SK-N-SH (cell line): Measurements from ENCODE around the gene BCL11A. TPM values are rescaled to one million over a fixed set of nuclear protein-coding genes. Genes with fewer than 3 reads are reported as not detected.

Experiments
- CTCF ChIA-PET: fragments of 300-600, 350-600 bp; formaldehyde crosslinking; extraction: SDS; loops from one replicate; lab custom pipeline; 2021; lab: Yijun Ruan, JAX
- POLR2A ChIA-PET: fragments of 350-600 bp; sonication (Branson Sonifier 250); formaldehyde crosslinking; extraction: SDS; loops from one replicate; lab custom pipeline; 2020; ENCODE audit warnings: antibody characterized with exemption, inconsistent platforms; lab: Yijun Ruan, JAX
- DNase-seq: peaks from one replicate; pipeline ENCODE4 v3.0.0; 2012
- H2AFZ ChIP-seq: fragments of 200-600 bp; sonication (generic); 2 replicates; pipeline ENCODE4 v1.8.1; 2016; ENCODE audit warnings: antibody characterized with exemption, mild to moderate bottlenecking, low read depth
- H3F3A ChIP-seq: fragments of 200-600 bp; sonication (generic); replicated peaks from 2 replicates; pipeline ENCODE3; 2016; ENCODE audit warnings: antibody characterized with exemption, mild to moderate bottlenecking; ENCODE audit not compliant: insufficient read depth
- H3K27ac ChIP-seq, 2 experiments: fragments of 200-500 bp in 1 of 2; fragments of 200-600 bp in 1 of 2; sonication (Bioruptor generic) in 1 of 2; sonication (generic), shearing (Covaris generic) in 1 of 2; 2 replicates each; pipeline versions ENCODE4 v1.5.1 to v1.6.1; 2014 to 2016; ENCODE audit warnings: low read depth in 2 of 2, inconsistent platforms in 1 of 2, low read length in 1 of 2, mild to moderate bottlenecking in 1 of 2, mixed read lengths in 1 of 2
- H3K27me3 ChIP-seq: fragments of 200-600 bp; sonication (generic), shearing (Covaris generic); 2 replicates; pipeline ENCODE4 v1.6.1; 2016; ENCODE audit warnings: mixed run types; ENCODE audit not compliant: insufficient read depth
- H3K36me3 ChIP-seq, 2 experiments: fragments of 200-500 bp in 1 of 2; fragments of 200-600 bp in 1 of 2; sonication (Bioruptor generic) in 1 of 2; sonication (generic) in 1 of 2; replicated peaks in 1 of 2; 2 replicates each; pipeline versions ENCODE3 to v1.5.1; 2014 to 2016; ENCODE audit warnings: low read length in 1 of 2, mild to moderate bottlenecking in 1 of 2; ENCODE audit not compliant: insufficient read depth in 2 of 2, control insufficient read depth in 1 of 2
- H3K4me1 ChIP-seq, 2 experiments: fragments of 200-500 bp in 1 of 2; fragments of 200-600 bp in 1 of 2; sonication (Bioruptor generic) in 1 of 2; sonication (generic), shearing (Covaris generic) in 1 of 2; 2 replicates each; pipeline versions ENCODE4 v1.5.1 to v1.6.1; 2014 to 2016; ENCODE audit warnings: low read depth in 1 of 2, low read length in 1 of 2, mixed run types in 1 of 2; ENCODE audit not compliant: insufficient read depth in 2 of 2, control insufficient read depth in 1 of 2
- H3K4me2 ChIP-seq: fragments of 200-600 bp; sonication (generic), shearing (Covaris generic); 2 replicates; pipeline ENCODE4 v1.6.1; 2017; ENCODE audit warnings: mixed run types
- H3K4me3 ChIP-seq, 2 experiments: fragments of 200-500 bp in 1 of 2; fragments of 200-600 bp in 1 of 2; sonication (Bioruptor generic) in 1 of 2; sonication (generic), shearing (Covaris generic) in 1 of 2; 2 replicates each; pipeline versions ENCODE4 v1.5.1 to v1.8.1; 2014 to 2016; ENCODE audit warnings: low read depth in 2 of 2, inconsistent platforms in 1 of 2, low read length in 1 of 2, mild to moderate bottlenecking in 1 of 2, mixed read lengths in 1 of 2, moderate library complexity in 1 of 2
- H3K79me2 ChIP-seq: fragments of 200-600 bp; sonication (generic); 2 replicates; pipeline ENCODE4 v1.8.1; 2017; ENCODE audit warnings: mild to moderate bottlenecking; ENCODE audit not compliant: insufficient read depth
- H3K9ac ChIP-seq: fragments of 200-600 bp; sonication (generic); 2 replicates; pipeline ENCODE4 v1.6.1; 2017; ENCODE audit warnings: mixed run types
- H3K9me2 ChIP-seq: fragments of 200-600 bp; sonication (generic); 2 replicates; pipeline ENCODE4 v1.6.1; 2017; ENCODE audit warnings: mixed run types
- H3K9me3 ChIP-seq: fragments of 200-600 bp; sonication (generic); 2 replicates; pipeline ENCODE4 v1.6.1; 2017; ENCODE audit warnings: mixed run types, mild to moderate bottlenecking, moderate library complexity
- H4K20me1 ChIP-seq: fragments of 200-600 bp; sonication (generic); 2 replicates; pipeline ENCODE4 v1.6.1; 2017; ENCODE audit warnings: mild to moderate bottlenecking, mixed run types; ENCODE audit not compliant: insufficient read depth
- ELF1 ChIP-seq: IDR thresholded peaks from 2 replicates; pipeline ENCODE4 v1.4.0; 2012
- MEF2A ChIP-seq: IDR thresholded peaks from 2 replicates; pipeline ENCODE4 v1.4.0; 2012; ENCODE audit warnings: low read depth, borderline replicate concordance
- POLR2AphosphoS5 ChIP-seq: IDR thresholded peaks from 2 replicates; pipeline ENCODE4 v1.6.1; 2012; ENCODE audit warnings: low read depth, low read length
- RXRA ChIP-seq: IDR thresholded peaks from 2 replicates; pipeline ENCODE4 v1.4.0; 2012; ENCODE audit warnings: low read depth, mild to moderate bottlenecking, borderline replicate concordance
- SIN3A ChIP-seq: IDR thresholded peaks from 2 replicates; pipeline ENCODE4 v1.6.1; 2012; ENCODE audit warnings: low read depth, mild to moderate bottlenecking, low read length, moderate library complexity, borderline replicate concordance
- TCF12 ChIP-seq: IDR thresholded peaks from 2 replicates; pipeline ENCODE4 v1.4.0; 2012
- TEAD4 ChIP-seq: IDR thresholded peaks from 2 replicates; pipeline ENCODE4 v1.4.0; 2012; ENCODE audit warnings: mild to moderate bottlenecking, borderline replicate concordance; ENCODE audit not compliant: insufficient read depth
- WGBS: methylation state at CpG from one replicate; pipeline ENCODE4 v1.1.6; 2017; ENCODE audit warnings: low lambda C conversion rate; 5-methylcytosine and 5-hydroxymethylcytosine counted together
- polyA plus RNA-seq, 3 experiments: library from polyadenylated mRNA; depleted of rRNA; stranded (reverse); fragments of >200 nt; gene quantifications; 2 replicates each; pipeline ENCODE4 v1.2.3, GENCODE V29; 2012
- TF ChIP-seq, protein P1 (sequence below): IDR thresholded peaks from 2 replicates; pipeline ENCODE4 v1.6.1; 2012; ENCODE audit warnings: mild to moderate bottlenecking, low read depth, low read length, moderate library complexity
- TF ChIP-seq, protein P2 (sequence below): fragments of 200-600 bp; sonication (generic); IDR thresholded peaks from 2 replicates; pipeline ENCODE4 v1.6.1; 2017; ENCODE audit warnings: antibody characterized with exemption, mild to moderate bottlenecking, moderate library complexity
- TF ChIP-seq, protein P3 (sequence below): IDR thresholded peaks from 2 replicates; pipeline ENCODE4; 2012

BCL11A gene
- polyA plus RNA-seq, 1 of the 3 experiments (the other 2 are of a cell fraction) = 1.9 TPM

DNA sequence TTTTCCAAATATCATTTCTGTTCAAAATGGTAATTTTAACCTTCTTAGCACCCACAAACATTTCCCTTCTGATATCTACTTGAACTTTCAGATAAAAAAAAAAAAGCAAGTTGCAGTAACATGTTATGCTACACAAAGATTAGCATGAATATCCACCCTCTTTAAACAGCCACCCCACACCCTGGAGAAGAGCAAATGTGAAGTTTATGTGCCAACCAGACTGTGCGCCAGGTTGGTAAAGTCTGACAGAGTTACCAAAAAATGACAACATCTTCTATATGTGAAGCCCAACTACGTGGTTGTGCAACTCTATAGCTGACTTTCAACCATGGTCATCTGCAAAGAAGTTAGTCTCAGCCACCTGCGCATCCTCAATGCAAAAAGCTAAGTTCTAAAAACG is 62.6 kb downstream of the BCL11A start:
- ChIA-PET POLR2A (no interaction called here), CTCF (interaction anchor here (0.7 kb wide), 1 partner anchor 854 kb away, joined by 3 read pairs; no protein-coding TSS in a partner anchor)
- Histone ChIP-seq H3K9me2 (no peaks in the 10 kb centered on the region), H3K4me2 (no peak overlapping the region), H3K27ac (no peak overlapping the region), H3K4me1 (no peaks in the 10 kb centered on the region), H3K9me3 (no peaks in the 10 kb centered on the region), H3K4me3 (no peak overlapping the region), H3K9ac (no peak overlapping the region), H3F3A (no peaks in the 10 kb centered on the region), H3K36me3 (no peaks in the 10 kb centered on the region), H4K20me1 (no peaks in the 10 kb centered on the region), H3K79me2 (no peaks in the 10 kb centered on the region), H3K27me3 (no peaks in the 10 kb centered on the region), H2AFZ (no peak overlapping the region)
- WGBS = 83% methylated on average over 4 of the region's 4 CpGs
- no peak for DNase-seq
- TF ChIP-seq, protein P1, sequence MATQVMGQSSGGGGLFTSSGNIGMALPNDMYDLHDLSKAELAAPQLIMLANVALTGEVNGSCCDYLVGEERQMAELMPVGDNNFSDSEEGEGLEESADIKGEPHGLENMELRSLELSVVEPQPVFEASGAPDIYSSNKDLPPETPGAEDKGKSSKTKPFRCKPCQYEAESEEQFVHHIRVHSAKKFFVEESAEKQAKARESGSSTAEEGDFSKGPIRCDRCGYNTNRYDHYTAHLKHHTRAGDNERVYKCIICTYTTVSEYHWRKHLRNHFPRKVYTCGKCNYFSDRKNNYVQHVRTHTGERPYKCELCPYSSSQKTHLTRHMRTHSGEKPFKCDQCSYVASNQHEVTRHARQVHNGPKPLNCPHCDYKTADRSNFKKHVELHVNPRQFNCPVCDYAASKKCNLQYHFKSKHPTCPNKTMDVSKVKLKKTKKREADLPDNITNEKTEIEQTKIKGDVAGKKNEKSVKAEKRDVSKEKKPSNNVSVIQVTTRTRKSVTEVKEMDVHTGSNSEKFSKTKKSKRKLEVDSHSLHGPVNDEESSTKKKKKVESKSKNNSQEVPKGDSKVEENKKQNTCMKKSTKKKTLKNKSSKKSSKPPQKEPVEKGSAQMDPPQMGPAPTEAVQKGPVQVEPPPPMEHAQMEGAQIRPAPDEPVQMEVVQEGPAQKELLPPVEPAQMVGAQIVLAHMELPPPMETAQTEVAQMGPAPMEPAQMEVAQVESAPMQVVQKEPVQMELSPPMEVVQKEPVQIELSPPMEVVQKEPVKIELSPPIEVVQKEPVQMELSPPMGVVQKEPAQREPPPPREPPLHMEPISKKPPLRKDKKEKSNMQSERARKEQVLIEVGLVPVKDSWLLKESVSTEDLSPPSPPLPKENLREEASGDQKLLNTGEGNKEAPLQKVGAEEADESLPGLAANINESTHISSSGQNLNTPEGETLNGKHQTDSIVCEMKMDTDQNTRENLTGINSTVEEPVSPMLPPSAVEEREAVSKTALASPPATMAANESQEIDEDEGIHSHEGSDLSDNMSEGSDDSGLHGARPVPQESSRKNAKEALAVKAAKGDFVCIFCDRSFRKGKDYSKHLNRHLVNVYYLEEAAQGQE = no peak
- no peak for TF ChIP-seq TEAD4
- no peak for TF ChIP-seq MEF2A
- TF ChIP-seq SIN3A = no peak
- TF ChIP-seq, protein P2, sequence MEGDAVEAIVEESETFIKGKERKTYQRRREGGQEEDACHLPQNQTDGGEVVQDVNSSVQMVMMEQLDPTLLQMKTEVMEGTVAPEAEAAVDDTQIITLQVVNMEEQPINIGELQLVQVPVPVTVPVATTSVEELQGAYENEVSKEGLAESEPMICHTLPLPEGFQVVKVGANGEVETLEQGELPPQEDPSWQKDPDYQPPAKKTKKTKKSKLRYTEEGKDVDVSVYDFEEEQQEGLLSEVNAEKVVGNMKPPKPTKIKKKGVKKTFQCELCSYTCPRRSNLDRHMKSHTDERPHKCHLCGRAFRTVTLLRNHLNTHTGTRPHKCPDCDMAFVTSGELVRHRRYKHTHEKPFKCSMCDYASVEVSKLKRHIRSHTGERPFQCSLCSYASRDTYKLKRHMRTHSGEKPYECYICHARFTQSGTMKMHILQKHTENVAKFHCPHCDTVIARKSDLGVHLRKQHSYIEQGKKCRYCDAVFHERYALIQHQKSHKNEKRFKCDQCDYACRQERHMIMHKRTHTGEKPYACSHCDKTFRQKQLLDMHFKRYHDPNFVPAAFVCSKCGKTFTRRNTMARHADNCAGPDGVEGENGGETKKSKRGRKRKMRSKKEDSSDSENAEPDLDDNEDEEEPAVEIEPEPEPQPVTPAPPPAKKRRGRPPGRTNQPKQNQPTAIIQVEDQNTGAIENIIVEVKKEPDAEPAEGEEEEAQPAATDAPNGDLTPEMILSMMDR = no peak
- TF ChIP-seq, protein P3, sequence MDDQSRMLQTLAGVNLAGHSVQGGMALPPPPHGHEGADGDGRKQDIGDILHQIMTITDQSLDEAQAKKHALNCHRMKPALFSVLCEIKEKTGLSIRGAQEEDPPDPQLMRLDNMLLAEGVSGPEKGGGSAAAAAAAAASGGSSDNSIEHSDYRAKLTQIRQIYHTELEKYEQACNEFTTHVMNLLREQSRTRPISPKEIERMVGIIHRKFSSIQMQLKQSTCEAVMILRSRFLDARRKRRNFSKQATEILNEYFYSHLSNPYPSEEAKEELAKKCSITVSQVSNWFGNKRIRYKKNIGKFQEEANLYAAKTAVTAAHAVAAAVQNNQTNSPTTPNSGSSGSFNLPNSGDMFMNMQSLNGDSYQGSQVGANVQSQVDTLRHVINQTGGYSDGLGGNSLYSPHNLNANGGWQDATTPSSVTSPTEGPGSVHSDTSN = no peak
- TF ChIP-seq RXRA = no peak
- no peak for TF ChIP-seq ELF1
- TF ChIP-seq POLR2AphosphoS5 = no peak

DNA sequence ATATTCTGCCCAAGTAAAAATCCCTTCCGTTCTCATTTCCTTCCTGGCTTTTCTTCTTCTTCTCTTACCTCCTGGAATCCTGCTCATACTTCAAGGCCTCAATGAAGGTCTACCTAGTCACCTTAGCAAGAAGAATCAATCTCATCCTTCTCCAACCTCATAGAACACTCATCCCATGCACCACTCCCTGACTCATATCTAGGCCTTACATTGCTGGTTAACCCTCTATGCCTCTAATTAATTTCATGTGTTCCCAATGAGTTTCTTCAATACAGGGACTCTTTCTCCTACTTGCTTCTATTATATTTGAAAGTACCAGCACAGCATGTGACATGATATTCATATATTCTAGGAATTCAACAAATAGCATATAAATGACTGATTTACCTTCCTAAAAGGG is 63.0 kb downstream of the BCL11A start:
- no peaks in the 10 kb centered on the region for H3K4me1 ChIP-seq
- H3K4me2 ChIP-seq = no peak overlapping the region
- CTCF ChIA-PET = no interaction called here
- no peaks in the 10 kb centered on the region for H4K20me1 ChIP-seq
- no peak overlapping the region for H3K4me3 ChIP-seq
- no peaks in the 10 kb centered on the region for H3K27me3 ChIP-seq
- no peak for DNase-seq
- no peaks in the 10 kb centered on the region for H3K79me2 ChIP-seq
- H3F3A ChIP-seq = no peaks in the 10 kb centered on the region
- no peak overlapping the region for H3K27ac ChIP-seq
- 86% methylated on average over 1 of the region's 1 CpG for WGBS
- POLR2A ChIA-PET = no interaction called here
- no peaks in the 10 kb centered on the region for H3K9me2 ChIP-seq
- no peaks in the 10 kb centered on the region for H3K9me3 ChIP-seq
- H2AFZ ChIP-seq = no peak overlapping the region
- H3K9ac ChIP-seq = no peak overlapping the region
- no peak for TF ChIP-seq RXRA
- peak; percentile 22; the same call in 1 of the 2 replicates for TF ChIP-seq TCF12
- H3K36me3 ChIP-seq = no peaks in the 10 kb centered on the region
